Measurements from ENCODE around the gene RBM41. TPM values are rescaled to one million over a fixed set of nuclear protein-coding genes. Genes with fewer than 3 reads are reported as not detected.

The RBM41 gene
- total RNA-seq, 2 experiments from 2014 or later: 12.9 to 13.7 TPM

DNA sequence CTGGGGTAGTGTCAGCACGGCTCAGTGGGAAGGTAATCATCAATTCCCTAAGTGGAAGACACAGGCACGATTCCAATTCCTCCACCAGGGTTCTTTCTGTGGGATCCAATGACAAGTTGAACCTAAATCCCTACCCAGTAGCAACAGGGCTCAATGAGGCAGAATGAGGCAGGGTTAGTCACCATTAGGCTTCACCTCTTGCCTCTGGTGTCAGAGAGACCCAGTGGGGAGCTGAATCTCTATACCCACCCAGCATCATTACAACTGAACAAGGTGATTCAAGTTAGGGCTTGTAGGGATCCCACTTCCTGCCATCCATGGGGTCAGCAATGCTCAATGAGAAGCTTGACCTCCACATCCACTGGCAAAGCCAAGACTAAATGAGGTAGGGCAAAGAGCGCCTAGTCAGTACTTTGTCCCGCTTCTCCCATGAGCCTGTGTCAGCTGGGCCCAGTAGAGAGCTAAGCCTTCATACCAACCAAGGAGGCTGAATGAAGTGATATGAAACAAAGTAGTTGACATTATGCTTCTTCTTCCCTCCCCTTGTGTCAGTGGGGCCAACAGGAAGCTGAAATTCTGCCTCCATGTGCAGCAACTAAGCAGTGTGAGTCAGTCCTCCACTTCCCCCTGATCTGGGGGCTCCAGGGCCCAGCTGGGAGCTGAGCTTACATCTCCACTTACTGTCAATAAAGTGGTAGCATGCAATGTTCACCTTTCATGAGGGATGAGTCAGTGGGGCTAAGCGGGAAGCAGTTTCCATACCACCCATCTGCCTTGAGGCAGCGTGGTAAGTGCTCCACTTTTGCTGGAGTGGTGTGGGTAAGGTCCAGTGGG, 36.4 kb upstream of the RBM41 start:
- ATAC-seq: peak; percentile 88
- Mint-ChIP-seq H3K4me3 (peak overlapping the region; percentile 60), H3K27me3 (no peaks in the 10 kb centered on the region), H3K9me3 (no peaks in the 10 kb centered on the region), H3K36me3 (ENCODE audit: low read depth) (no peaks in the 10 kb centered on the region), H3K27ac (no peak overlapping the region), H3K4me1 (ENCODE audit: low read depth) (no peaks in the 10 kb centered on the region)
- ChIA-PET POLR2A (interaction anchor here (1.2 kb wide), 1 partner anchor 36 kb away, joined by 4 read pairs; the partner anchor contains the start of gene RBM41), CTCF (no interaction called here)
- no peak for TF ChIP-seq CTCF (IDR thresholded peaks at IDR 0.05)
- DNase-seq: peak; percentile 44
- intact Hi-C loops (cut with micrococcal nuclease): no loop called here

GRCh38 chrX:107153005-107153404, 34.4 kb upstream of the RBM41 start:
- no peak overlapping the region for H3K27ac Mint-ChIP-seq
- H3K27me3 Mint-ChIP-seq: no peaks in the 10 kb centered on the region
- no peaks in the 10 kb centered on the region for H3K36me3 Mint-ChIP-seq (ENCODE audit: low read depth)
- no peak for DNase-seq
- ChIA-PET CTCF (no interaction called here), POLR2A (no interaction called here)
- no peaks in the 10 kb centered on the region for H3K9me3 Mint-ChIP-seq
- H3K4me1 Mint-ChIP-seq (ENCODE audit: low read depth): no peaks in the 10 kb centered on the region
- intact Hi-C loops (cut with micrococcal nuclease): no loop called here
- TF ChIP-seq CTCF (IDR thresholded peaks at IDR 0.05): no peak
- ATAC-seq: no peak
- no peak overlapping the region for H3K4me3 Mint-ChIP-seq

GRCh38 chrX:107146670-107147069, 28.0 kb upstream of the RBM41 start:
- no peak for ATAC-seq
- ChIA-PET CTCF (no interaction called here), POLR2A (no interaction called here)
- TF ChIP-seq CTCF (IDR thresholded peaks at IDR 0.05): no peak
- no peak overlapping the region for H3K27ac Mint-ChIP-seq
- no peaks in the 10 kb centered on the region for H3K36me3 Mint-ChIP-seq (ENCODE audit: low read depth)
- no peaks in the 10 kb centered on the region for H3K27me3 Mint-ChIP-seq
- H3K4me3 Mint-ChIP-seq: no peak overlapping the region
- no peak for DNase-seq
- H3K4me1 Mint-ChIP-seq (ENCODE audit: low read depth): no peaks in the 10 kb centered on the region
- no peaks in the 10 kb centered on the region for H3K9me3 Mint-ChIP-seq
- intact Hi-C loops (cut with micrococcal nuclease): no loop called here

GRCh38 chrX:107135965-107136307, 17.3 kb upstream of the RBM41 start:
- H3K27ac Mint-ChIP-seq: peak overlapping the region; percentile 71
- intact Hi-C loops (cut with micrococcal nuclease): no loop called here
- H3K9me3 Mint-ChIP-seq: no peaks in the 10 kb centered on the region
- ATAC-seq (no peak), DNase-seq (no peak)
- no peak overlapping the region for H3K4me3 Mint-ChIP-seq
- CTCF ChIA-PET: no interaction called here
- no peaks in the 10 kb centered on the region for H3K36me3 Mint-ChIP-seq (ENCODE audit: low read depth)
- peaks cover 8% of the 10 kb centered on the region for H3K4me1 Mint-ChIP-seq (ENCODE audit: low read depth)
- H3K27me3 Mint-ChIP-seq: no peaks in the 10 kb centered on the region
- no peak for TF ChIP-seq CTCF (IDR thresholded peaks at IDR 0.05)
- POLR2A ChIA-PET: no interaction called here

DNA sequence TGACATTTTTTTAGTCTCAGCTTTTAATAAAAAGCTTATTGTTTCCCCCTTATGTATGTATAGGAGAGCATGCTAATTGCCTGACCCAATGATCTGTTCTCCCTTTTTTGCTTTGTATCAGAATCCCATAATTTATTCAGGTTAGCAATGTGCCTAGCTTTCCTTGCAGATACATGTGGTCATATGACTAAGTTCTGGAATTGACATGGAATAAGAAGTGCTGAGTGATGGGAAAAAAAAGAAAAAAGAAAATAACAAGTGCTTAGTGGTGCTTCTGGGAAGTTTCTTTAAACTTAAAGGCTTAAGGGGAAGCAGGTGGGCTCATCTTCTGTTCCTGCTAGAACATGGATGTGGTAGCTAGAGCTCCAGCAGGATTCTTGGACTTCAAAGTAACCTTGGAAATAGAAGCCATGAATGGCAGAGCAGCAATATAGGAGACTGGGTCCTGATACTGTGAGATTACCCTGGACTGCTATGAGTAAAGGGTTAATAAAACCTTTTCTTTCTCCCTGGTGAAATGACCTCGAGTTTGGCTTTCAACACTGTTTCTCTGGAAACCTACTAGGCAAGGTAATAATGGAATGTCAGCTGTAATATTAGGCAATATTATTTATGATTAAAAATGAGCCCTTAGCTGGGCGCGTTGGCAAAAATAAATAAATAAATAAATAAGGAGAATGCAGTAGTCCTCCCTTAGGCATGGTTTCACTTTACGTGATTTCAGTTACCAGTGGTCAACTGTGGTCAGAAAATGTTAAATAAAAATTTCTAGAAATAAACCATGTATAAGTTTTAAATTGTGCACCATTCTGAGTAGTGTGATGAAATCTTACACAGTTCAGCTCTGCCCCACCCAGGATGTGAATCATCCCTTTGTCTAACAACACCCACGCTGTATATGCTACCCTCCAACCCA, 16.7 kb upstream of the RBM41 start:
- POLR2A ChIA-PET: no interaction called here
- DNase-seq: peak; percentile 48

More for the DNA sequence above, 16.7 kb upstream of the RBM41 start:
- H3K27ac Mint-ChIP-seq: peak overlapping the region; percentile 71
- H3K36me3 Mint-ChIP-seq (ENCODE audit: low read depth): no peaks in the 10 kb centered on the region
- peak; percentile 87 for ATAC-seq
- no peak for TF ChIP-seq CTCF (IDR thresholded peaks at IDR 0.05)
- peaks cover 8% of the 10 kb centered on the region for H3K4me1 Mint-ChIP-seq (ENCODE audit: low read depth)
- no peaks in the 10 kb centered on the region for H3K9me3 Mint-ChIP-seq
- H3K27me3 Mint-ChIP-seq: no peaks in the 10 kb centered on the region
- CTCF ChIA-PET: no interaction called here
- intact Hi-C loops (cut with micrococcal nuclease): no loop called here
- no peak overlapping the region for H3K4me3 Mint-ChIP-seq
